Activated CD8-positive, alpha-beta memory T cell treated with anti-CD3 and anti-CD28 coated beads, Interleukin-2, amount 50 U/mL, for 48 hours (primary cell): ENCODE data around the gene MAP4K2.

ENCODE experiments used
- DNase-seq: peaks from one replicate; pipeline ENCODE4 v3.0.0-alpha.2; 2020

Gene MAP4K2

GRCh38 chr11:64754124-64754918 is 48.7 kb downstream of the MAP4K2 start:
- no peak for DNase-seq

GRCh38 chr11:64753380-64754123 is 49.5 kb downstream of the MAP4K2 start:
- no peak for DNase-seq

- no peak for DNase-seq
Measured at GRCh38 chr11:64753019-64753379, 50.0 kb downstream of the MAP4K2 start.

GRCh38 chr11:64752175-64752970 is 50.6 kb downstream of the MAP4K2 start:
- DNase-seq, result no peak

- no peak for DNase-seq
Measured at GRCh38 chr11:64751580-64751979, 51.4 kb downstream of the MAP4K2 start.

- no peak for DNase-seq
Measured at GRCh38 chr11:64751136-64751535, 51.9 kb downstream of the MAP4K2 start.

GRCh38 chr11:64750361-64751054 is 52.5 kb downstream of the MAP4K2 start:
- no peak for DNase-seq

GRCh38 chr11:64747961-64748665 is 54.9 kb downstream of the MAP4K2 start:
- no peak for DNase-seq

- DNase-seq, result no peak
Measured at GRCh38 chr11:64746486-64746885, 56.5 kb downstream of the MAP4K2 start.

- peak; percentile 83 for DNase-seq
Measured at GRCh38 chr11:64745521-64746328, 57.3 kb downstream of the MAP4K2 start.

GRCh38 chr11:64745189-64745520 is 57.9 kb downstream of the MAP4K2 start:
- peak; percentile 79 for DNase-seq

- DNase-seq, result no peak
Measured at GRCh38 chr11:64744544-64745188, 58.3 kb downstream of the MAP4K2 start.

GRCh38 chr11:64743591-64744543 is 59.1 kb downstream of the MAP4K2 start, which contains the start of gene RASGRP2:
Gene RASGRP2, minus strand, starts transcription at chr11:64744142. Its CDS starts 1,276 bp downstream, at chr11:64742866.
- DNase-seq, result peak; percentile 95

- DNase-seq, result peak; percentile 96
Measured at GRCh38 chr11:64742889-64743590, 60.0 kb downstream of the MAP4K2 start.

- DNase-seq, result no peak
Measured at GRCh38 chr11:64742087-64742888, 60.7 kb downstream of the MAP4K2 start.

GRCh38 chr11:64741375-64742086 is 61.5 kb downstream of the MAP4K2 start:
- DNase-seq, result no peak

GRCh38 chr11:64739871-64740270 is 63.1 kb downstream of the MAP4K2 start:
- no peak for DNase-seq
